GM21423 (cell line): ENCODE results near the gene TEAD3.

Source experiments
- ATAC-seq: cut with Tn5 transposase; IDR thresholded peaks from one replicate; pipeline ENCODE4 v1.9.1; 2021; ENCODE audit warnings: mild to moderate bottlenecking, moderate library complexity; ENCODE audit not compliant: unreplicated experiment

The TEAD3 gene

GRCh38 chr6:35477028-35477427 lies 19.9 kb downstream of the TEAD3 start:
- ATAC-seq: no peak

- no peak for ATAC-seq
These were observed 20.9 kb downstream of the TEAD3 start for GRCh38 chr6:35476004-35476403.

GRCh38 chr6:35475573-35475972 lies 21.3 kb downstream of the TEAD3 start:
- ATAC-seq: no peak

- ATAC-seq: no peak
These were observed 21.8 kb downstream of the TEAD3 start for GRCh38 chr6:35474942-35475570.

GRCh38 chr6:35474131-35474941 lies 22.5 kb downstream of the TEAD3 start:
- ATAC-seq: no peak

GRCh38 chr6:35473850-35474130 lies 23.1 kb downstream of the TEAD3 start:
- ATAC-seq: no peak

- no peak for ATAC-seq
These were observed 23.6 kb downstream of the TEAD3 start for GRCh38 chr6:35473075-35473849.

GRCh38 chr6:35471836-35472345 lies 25.0 kb downstream of the TEAD3 start:
- no peak for ATAC-seq

- no peak for ATAC-seq
These were observed 26.2 kb downstream of the TEAD3 start for GRCh38 chr6:35470663-35471120.

- ATAC-seq: no peak
These were observed 26.9 kb downstream of the TEAD3 start for GRCh38 chr6:35469751-35470662.

- ATAC-seq: no peak
These were observed 27.7 kb downstream of the TEAD3 start for GRCh38 chr6:35468980-35469750.

GRCh38 chr6:35468181-35468979 lies 28.5 kb downstream of the TEAD3 start, which contains the start of gene RPL10A:
TSS of gene RPL10A (plus strand) at chr6:35468401. CDS start at chr6:35468435, 34 bp downstream.
- ATAC-seq: peak; percentile 85

- ATAC-seq: no peak
These were observed 31.2 kb downstream of the TEAD3 start for GRCh38 chr6:35465646-35466045.

GRCh38 chr6:35463292-35463691 lies 33.6 kb downstream of the TEAD3 start:
- ATAC-seq: no peak

GRCh38 chr6:35461270-35461669 lies 35.6 kb downstream of the TEAD3 start:
- no peak for ATAC-seq

GRCh38 chr6:35457907-35458306 lies 39.0 kb downstream of the TEAD3 start:
- ATAC-seq: no peak

GRCh38 chr6:35454391-35455110 lies 42.3 kb downstream of the TEAD3 start:
- ATAC-seq: no peak

GRCh38 chr6:35453236-35453635 lies 43.6 kb downstream of the TEAD3 start:
- no peak for ATAC-seq
